ENCODE data around the gene CNTN2.
A peak's percentile ranks its signal among the peaks of the same experiment; 100 is the strongest.

The CNTN2 gene

GRCh38 chr1:205074084-205074483 lies 31.1 kb downstream of the CNTN2 start:
- H3K4me3 ChIP-seq (ENCODE audit: low read depth, low read length), result no peak overlapping the region
- DNase-seq (ENCODE audit: low read depth), result no peak
- no peak for TF ChIP-seq CTCF (conservative IDR thresholded peaks at IDR 0.05; ENCODE audit: low read depth, low read length)

GRCh38 chr1:205074513-205074912 lies 31.5 kb downstream of the CNTN2 start:
- DNase-seq (ENCODE audit: low read depth), result peak; percentile 7
- TF ChIP-seq CTCF (conservative IDR thresholded peaks at IDR 0.05; ENCODE audit: low read depth, low read length), result no peak
- no peak overlapping the region for H3K4me3 ChIP-seq (ENCODE audit: low read depth, low read length)

- H3K4me3 ChIP-seq (ENCODE audit: low read depth, low read length), result no peak overlapping the region
- no peak for DNase-seq (ENCODE audit: low read depth)
- no peak for TF ChIP-seq CTCF (conservative IDR thresholded peaks at IDR 0.05; ENCODE audit: low read depth, low read length)
Measured at GRCh38 chr1:205075642-205076155, 32.7 kb downstream of the CNTN2 start.

- DNase-seq (ENCODE audit: low read depth), result no peak
- TF ChIP-seq CTCF (conservative IDR thresholded peaks at IDR 0.05; ENCODE audit: low read depth, low read length), result no peak
- H3K4me3 ChIP-seq (ENCODE audit: low read depth, low read length), result no peak overlapping the region
Measured at GRCh38 chr1:205076245-205076761, 33.3 kb downstream of the CNTN2 start.

- H3K4me3 ChIP-seq (ENCODE audit: low read depth, low read length), result no peak overlapping the region
- TF ChIP-seq CTCF (conservative IDR thresholded peaks at IDR 0.05; ENCODE audit: low read depth, low read length), result no peak
- no peak for DNase-seq (ENCODE audit: low read depth)
Measured at GRCh38 chr1:205077158-205077933, 34.3 kb downstream of the CNTN2 start.

- peak; percentile 26 for DNase-seq (ENCODE audit: low read depth)
- TF ChIP-seq CTCF (conservative IDR thresholded peaks at IDR 0.05; ENCODE audit: low read depth, low read length), result no peak
- no peak overlapping the region for H3K4me3 ChIP-seq (ENCODE audit: low read depth, low read length)
Measured at GRCh38 chr1:205077934-205078311, 34.9 kb downstream of the CNTN2 start.

- H3K4me3 ChIP-seq (ENCODE audit: low read depth, low read length), result no peak overlapping the region
- DNase-seq (ENCODE audit: low read depth), result no peak
- no peak for TF ChIP-seq CTCF (conservative IDR thresholded peaks at IDR 0.05; ENCODE audit: low read depth, low read length)
Measured at GRCh38 chr1:205082431-205082830, 39.4 kb downstream of the CNTN2 start.
